Ammon's horn (tissue), 1 donor: ENCODE measurements around the gene CABP2.
A peak's percentile ranks its signal among the peaks of the same experiment; 100 is the strongest.
"Not testable (repeated sequence)": the region's sequence is repeated elsewhere in the genome, so short reads cannot be mapped to it uniquely, and the experiment has no call there.

Experiments
- DNase-seq: peaks from one replicate; pipeline ENCODE4 v3.0.0-alpha.2; 2016; ENCODE audit warnings: low spot score

CABP2 gene

DNA sequence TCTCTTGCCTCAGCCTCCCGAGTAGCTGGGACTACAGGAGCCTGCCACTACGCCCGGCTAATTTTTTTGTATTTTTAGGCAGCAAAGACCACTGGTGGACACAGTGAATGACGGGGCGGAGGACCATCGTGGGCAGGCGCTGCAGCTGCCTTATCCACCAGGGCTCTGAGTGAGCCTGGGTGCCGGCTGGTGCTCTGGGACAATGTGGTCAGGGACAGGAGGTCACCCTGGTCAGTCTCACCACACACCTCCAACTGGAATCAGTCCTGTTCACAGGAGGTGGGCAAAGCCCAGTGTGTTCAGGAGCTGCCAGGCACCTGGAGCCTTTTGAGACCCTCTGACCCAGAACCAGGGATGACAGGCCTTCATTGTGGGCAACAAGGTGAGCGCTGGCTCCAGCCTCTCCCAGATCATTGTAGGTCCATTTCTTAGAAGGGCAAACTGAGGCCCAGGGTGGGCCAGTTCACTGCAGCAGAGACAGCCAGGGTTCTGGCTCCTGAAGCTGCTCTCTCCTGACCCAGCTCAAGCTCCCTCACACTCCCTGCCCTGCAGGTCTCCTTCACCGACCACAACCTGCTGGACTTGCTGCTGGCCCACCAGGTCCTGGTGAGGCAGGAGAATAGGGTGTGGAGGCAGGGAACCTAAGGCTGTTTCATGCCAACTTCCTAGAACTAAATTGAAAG lies 15.7 kb upstream of the CABP2 start:
- DNase-seq: no peak

DNA sequence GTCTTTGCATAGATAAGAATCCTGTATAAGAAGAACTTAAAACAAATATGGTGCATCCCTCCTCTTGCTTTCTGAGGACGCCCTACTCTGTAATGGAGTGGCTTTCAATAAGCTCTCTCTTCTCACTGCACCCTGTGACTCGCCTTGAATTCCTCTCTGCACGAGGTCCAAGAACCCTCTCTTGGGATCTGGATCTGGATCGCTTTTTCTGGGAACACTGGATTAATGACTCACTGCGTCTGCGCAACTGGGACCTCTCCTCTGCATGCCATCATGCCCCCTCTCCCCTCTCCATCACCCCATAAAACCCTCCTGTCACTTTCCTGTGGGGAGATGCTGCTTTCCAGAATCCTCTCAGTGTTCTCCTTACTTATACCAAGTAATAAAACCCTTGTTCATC lies 15.1 kb upstream of the CABP2 start:
- DNase-seq: no peak

DNA sequence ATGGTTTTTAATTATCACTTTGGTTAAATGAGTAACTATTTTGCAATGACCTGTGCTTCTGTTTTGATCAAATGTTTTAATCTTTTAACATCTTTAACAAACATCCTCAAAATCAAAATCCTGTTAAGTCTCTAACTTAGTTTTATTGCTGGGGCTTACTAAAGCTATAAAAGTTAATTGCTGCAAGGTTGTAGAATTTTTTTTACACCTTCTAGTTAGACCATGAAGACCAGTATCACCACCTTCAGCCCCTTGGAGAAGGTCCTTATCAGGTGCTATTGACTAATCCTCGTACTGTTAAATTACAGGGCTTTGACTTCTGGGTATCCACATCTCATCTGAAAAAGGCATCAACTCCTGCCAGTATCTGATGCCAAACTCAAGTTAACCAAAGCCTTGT lies 12.3 kb upstream of the CABP2 start:
- no peak for DNase-seq

DNA sequence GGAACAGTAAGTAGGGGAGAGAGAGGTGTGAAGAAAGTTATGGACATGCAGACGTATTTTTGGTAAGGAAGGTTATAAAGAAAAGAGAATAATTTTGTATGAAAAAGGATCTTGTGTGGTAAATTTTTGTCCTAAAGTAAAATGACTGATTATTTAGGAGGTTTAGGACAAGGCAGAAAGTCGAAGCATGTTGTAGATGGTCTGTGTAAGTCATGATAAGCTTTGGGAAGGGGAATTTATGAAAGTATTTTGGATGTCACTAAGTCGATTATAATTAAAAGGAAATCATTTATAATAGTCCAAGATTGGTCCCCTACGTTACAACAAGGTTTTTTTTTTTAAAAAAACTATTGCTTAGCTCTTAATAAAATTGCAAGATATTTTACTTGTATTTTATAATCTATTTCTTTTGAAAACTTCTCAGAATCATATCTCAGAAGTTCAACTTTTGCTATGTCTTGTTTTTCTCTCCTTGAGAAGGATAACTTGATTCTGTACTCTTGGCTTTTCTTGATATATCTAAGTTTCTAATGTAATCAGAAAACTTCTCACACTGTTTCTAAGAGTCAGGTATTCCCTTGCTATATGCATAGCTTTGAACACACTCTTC lies 10.9 kb upstream of the CABP2 start:
- no peak for DNase-seq

DNA sequence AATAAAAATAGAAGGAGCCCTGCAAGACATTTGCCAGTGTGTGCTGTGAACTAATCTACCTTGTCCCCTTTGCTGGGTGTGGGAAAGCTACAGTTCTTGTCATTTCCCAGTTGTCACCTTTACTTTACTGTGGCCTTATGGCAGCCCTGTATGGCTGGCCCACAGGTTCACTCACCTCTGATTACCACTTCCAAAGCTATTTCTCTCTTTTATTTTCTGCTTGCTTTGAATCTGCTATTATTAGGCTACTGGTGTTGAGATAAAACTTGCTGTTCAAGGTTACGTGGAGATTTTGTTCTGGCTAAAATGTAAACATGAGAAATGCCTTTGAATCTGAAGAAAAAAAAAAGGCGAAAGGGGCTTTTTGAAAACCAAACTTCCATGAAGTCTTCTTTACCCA lies 9.6 kb upstream of the CABP2 start:
- no peak for DNase-seq

DNA sequence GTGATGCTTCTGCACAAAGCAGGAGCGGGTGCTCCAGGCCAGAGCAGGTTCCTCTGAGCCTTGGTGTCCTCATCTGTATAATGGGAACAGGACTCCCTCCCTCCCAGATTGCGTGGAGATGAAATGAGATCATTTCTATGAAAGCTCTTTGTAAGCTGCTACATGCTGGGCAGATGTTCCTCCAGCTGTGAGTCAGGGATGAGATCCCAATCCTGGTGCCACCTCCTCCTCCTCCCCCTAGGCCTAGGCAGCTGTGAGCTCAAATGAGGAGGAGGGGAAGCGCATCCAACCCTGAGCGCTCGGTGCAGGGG lies 7.0 kb upstream of the CABP2 start:
- DNase-seq: no peak

DNA sequence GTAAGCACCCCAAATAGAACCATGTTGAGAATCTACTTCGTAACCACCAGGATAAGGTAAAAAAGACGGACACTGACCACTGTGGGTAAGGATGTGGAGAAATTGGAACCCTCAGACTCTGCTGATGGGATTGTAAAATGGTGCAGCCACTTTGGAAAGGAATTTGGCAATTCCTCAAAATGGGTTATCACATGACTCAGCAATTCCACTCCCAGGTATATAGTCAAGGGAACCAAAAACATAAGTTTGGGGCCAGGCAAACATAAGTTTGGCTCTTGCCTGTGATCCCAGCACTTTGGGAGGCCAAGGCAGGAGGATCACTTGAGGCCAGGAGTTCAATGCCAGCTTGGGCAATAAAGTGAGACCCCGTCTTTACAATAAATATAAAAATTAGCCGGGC lies 5.1 kb upstream of the CABP2 start:
- DNase-seq: no peak

DNA sequence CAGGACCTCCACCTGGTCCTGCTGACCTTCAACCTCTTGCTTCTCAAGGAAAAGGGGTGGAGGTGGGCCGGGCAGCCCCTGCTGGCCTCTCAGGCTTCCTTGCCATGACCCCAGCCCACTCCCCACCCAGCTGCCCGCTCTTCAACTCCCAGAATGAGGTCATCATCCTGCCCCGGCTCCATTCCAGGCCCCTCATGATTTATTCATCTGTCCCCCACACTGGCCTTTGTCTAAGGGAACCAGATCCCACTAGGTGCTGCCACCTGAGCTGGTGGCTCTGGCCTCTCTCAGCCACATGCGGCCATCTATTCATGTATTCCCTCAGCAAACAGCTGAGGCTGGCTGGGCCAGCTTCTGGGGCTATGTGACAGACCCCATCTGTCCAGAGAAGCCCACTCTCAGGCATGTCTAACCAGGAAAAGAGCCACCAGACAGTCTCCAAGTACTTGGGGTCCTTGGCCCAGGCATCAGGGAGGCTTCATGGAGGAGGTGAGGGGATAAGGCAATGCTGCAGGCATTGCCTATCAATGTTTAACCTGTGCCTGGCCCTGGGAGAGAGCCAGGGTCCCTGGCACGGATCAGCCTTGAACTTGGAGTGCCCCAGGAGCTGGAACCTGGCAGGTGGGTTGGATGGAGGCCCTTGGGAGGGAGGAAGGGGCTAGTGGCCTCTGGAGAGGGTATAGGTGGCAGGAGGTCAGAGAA lies 2.2 kb upstream of the CABP2 start:
- DNase-seq: no peak

DNA sequence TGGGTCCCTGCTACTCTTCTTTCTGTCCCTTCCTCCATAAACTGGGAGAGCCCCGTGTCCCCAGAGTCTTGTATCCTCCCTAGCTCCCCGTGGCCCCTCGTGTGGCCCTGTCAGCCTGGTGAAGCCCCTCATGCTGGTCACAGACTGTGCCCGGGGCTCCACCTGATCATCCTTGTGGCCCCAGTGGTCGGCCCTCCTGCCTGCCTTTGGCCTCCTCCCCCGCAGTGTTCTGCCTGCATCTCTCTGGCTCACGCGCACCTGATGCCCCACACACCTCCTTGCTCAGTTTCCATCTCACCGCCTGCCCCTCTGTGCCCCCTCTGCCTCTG lies 1.2 kb upstream of the CABP2 start:
- no peak for DNase-seq

DNA sequence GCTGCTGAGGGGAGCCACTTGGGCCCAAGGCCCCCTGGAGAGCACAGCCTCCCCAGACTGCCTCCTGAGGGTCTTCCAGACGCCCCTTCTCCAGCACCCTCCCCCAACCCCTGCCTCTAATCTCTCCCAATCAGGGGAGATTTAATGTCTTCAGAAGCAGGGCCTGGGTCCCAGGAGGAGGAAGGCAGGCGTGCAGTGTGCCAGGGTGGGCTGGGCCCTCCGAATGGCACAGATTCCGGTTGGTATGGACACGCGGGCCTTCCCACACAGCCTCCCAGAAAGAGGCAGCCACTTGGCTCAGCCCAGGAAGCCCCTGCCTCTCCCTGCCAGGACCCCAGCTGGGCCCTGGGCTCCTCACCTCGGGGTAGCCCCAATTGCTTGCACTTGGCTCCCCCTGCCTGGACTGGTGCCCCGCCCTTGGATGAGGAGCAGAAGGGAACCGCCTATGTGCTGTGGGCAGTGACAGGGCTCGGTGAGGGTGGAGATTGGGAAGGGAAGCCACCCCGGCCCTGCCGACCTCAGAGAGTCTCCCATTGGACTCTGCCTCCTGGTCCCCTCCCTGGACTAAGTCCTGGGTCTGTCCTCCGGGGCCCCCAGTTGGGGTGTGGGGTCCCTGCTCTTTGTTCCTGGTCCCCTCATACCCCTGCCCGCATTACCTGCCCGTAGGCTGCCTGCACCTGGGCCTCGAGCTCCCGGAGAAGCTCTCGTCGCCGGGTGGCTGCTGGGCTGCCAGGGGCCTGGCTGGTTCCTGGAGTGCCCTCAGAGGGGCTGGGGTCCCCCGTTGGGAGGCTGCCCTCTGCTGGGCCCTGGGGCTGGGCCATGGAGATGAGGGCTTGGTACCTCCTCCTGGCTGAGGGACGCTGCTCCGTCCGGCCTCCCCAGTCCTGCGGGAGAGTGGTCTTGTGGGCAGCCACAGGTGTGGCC lies 572 bp upstream of the CABP2 start:
- DNase-seq: no peak

DNA sequence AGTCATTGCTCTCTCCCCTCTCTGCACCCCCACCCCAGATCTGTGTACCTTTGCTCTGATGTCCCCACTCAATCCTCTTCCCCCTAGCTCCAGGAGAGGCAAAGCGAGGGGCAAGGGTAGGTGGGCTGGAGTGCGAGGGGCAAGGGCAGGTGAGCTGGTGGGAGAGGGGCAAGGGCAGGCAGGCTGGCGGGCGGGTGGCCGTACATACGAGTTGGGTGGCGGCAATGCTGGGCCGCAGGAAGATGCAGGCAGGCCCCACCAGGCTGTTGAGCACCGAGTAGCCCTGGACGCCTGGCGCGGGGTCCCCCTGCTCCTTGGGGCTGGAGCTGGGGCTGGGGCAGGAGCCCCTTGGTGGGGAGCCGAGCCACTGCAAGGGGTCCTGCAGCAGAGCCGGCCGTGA lies 908 bp downstream of the CABP2 start:
- DNase-seq: no peak

DNA sequence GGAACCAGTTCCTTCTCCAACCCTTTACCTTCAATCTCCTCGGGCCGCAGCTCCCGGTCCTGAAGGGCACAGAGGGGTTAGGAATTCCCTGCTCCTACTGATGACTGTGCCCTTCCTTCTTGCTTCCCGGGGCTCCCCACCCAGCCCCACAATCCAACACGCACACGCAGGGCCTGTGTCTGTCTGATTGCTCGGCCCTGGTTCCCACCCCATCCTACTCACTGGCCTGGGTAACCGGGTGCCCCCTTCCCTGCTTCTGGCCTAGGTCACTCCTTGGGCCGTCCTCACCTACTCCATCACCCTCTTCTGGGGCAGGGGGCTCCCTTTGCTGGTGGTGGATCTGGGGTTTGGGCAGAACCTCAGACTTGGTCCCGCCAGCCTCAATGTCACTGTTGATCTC lies 1.3 kb downstream of the CABP2 start:
- no peak for DNase-seq

DNA sequence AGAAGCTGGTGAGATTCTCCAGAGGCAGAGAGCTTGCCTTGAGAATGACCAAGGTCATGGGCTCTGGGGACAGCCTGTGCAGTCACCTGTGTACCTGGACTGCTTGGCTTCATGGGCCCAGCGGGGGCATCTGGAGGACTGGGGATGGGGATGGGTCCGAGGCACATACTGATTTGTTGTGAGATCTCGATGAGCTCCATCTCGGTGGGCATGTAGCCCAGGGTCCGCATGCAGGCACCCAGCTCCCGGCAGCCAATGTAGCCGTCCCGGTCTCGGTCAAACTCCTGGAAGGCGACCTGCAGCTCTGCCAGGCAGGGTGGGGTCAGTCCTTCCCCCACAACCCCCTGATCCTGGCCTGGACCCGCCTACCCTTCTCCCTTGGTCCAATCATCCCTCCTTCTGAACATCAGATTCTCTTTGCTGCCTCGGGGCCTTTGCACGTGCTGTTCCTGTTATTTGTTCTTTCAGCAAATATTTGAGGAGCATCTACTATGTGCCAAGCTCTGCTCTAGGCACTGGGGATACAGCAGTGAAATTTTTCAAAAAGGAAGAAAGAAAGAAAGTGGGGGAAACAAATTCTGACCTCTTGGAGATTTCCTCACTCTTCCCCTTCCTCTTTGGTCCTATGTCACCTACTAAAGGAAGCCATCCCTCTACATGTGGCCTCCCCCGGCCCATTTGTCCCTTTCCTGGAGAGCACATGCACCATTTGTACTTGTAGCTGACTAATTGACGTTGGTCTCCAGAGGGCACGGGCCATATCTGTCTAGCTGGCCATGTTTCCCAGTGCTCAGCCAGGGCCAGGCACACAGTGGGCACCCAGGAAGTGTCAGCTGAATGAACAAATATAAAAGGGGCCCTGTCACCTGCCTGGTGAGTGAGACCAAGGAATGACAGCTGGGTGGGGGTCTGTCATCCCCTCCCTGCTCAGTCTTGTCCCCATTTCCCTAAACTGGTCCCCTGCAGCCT lies 2.1 kb downstream of the CABP2 start:
- no peak for DNase-seq

DNA sequence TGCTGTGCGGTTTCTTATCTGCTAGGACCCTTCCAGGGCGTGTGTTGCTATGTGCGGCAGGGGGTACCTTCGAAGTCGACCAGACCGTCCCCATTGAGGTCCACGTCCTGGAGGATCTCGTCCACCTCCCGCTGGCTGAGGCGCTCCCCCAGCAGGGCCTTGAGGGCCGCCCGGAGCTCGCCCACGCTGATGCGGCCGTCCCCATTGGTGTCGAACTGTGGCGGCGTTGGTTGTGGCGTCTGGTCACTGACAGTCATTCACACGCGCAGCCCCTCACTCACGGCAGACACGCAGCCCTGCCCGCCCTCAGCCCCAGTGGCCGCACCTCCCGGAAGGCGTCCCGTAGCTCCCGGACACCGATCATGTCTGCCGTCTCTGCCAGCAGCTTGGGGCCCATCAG lies 3.5 kb downstream of the CABP2 start:
- DNase-seq: no peak

DNA sequence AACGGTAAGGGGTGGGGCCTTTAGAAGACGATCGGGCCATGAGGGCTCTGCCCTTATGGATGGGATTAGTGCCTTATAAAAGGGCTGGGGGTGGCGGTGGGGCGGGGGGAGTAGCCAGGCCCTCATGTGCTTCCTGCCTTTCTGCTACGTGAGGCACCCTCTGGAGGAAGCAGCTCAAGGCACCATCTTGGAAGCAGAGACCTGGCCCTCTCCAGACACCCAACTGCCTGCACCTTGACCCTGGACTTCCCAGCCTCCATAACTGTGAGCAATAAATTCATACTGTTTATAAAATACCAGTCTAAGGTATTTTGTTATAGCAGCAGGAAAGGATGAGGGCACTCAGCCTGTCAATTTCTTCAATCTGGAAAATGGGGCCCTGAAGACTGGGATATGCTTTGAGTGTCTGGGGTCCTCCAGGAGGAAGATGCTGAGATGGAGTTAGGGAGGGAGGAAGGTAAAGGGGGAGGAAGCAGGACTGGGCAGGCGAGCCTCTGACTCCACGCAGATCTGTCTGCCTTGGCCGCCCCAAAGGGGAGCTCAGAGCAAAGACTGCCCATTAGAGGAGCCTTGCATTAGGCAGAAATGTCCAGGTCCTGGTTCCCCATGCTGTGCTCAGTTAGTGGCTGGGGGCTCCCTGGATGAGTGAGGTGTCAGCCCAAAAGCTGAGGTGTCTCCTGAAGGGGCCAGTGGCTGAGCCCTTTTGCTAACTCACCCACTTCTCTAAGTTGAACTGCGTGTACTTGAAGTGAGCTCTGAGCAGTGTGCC lies 5.3 kb downstream of the CABP2 start:
- no peak for DNase-seq

DNA sequence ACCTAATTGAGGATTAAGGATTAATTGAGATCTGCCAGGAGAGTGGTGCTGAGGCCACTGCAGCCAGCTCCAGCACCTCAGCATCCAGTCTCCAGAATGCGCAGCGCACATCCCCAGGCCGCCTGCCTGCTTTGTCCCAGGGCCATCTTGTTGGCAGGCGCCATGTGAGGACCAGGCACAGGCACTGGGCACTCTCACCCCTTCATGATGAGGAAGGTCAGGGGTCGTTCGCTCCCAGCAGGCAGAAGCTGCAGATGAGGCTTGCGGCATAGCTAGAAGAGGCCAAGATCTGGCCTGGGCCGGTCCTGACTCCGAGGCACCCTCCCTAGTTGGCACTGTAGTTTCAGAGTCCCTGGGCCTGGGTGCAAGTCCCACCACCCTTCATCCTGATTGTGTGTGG lies 6.4 kb downstream of the CABP2 start:
- DNase-seq: no peak

DNA sequence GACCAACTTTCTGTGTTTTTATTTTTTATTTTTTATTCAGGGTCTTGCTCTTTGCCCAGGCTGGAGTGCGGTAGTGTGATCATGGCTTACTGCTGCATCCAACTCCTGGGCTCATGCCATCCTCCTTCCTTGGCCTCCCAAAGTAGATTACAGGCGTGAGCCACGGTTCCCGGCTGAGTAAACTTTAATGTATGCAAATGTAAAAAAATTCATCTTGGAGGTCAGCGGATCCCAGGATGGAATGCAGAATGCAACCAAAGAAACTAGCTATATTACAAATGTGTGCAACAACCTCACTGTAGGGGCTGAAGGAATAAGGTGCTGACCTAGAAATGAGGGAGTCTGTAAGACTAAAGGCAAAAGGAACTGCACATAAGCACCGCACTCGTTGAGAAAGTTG lies 9.1 kb downstream of the CABP2 start:
- no peak for DNase-seq

DNA sequence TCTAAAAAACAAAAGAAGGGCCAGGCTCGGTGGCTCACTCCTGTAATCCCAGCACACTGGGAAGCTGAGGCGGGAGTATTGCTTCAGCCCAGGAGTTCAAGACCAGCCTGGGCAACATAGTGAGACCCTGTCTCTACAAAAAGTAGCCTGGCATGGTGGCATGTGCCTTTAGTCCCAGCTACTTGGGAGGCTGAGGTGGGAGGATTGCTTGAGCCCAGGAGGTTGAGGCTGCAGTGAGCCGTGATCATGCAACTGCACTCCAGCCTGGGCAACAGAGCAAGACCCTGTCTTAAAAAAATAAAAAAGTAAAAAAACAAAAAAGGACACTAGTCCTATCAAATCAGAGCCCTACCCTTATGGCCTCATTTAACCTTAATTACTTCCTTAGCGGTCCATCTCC lies 11.7 kb downstream of the CABP2 start:
- DNase-seq: not testable (repeated sequence)

DNA sequence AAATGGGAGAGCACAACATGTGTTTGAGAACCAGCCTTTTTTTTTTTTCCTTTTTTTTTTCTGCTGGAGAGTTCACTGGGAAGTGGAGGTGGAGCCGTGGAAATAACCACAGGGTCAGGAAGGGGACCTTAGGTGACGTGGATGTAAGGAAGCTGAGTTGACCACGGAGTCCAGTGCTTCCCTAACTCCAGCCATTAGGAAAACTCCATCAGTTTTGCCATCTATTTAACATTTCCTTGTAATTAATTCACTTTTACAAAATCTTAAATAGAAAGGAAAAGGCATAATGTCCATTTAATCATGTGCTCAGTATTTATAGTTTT lies 13.3 kb downstream of the CABP2 start:
- DNase-seq: no peak

DNA sequence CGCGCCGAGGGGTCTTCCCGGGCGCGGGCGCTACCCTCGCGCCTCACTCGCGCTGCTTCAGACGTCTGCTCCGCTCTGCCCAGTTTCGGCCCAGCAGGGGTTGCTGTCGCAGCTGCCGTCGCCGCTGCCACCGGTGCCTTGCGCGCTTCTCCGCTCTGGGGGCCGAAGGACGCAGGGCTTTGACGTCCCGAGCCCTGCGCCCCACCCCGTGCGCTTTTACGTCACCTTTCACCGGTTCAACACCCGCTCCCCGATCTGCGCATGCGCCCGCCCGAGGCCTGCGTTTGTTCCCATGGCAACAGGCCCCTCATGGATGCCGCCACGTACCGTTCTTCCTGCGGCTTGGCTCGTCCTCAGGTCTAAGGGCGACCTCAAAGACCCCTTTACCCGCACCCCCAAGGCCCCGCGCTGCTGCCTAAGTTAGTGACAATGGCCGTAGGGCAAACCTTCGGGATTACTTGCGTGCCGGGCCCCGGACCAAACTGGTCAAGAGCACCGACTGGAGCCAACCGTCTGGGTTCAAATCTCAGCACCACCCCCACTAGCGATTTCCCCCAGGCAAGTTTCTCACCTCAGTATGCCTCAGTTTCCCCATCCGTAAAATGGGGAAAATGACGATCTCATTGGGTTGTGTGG lies 14.6 kb downstream of the CABP2 start:
- DNase-seq: peak; percentile 97
